IPS-18a (cell line): Measurements from ENCODE around the gene ZIC5.
"Not testable (repeated sequence)": the region's sequence is repeated elsewhere in the genome, so short reads cannot be mapped to it uniquely, and the experiment has no call there.

Experiments used
- H3K27ac ChIP-seq: one replicate; pipeline ENCODE4 v1.5.1; 2013; ENCODE audit warnings: low read length
- H3K27me3 ChIP-seq: one replicate; pipeline ENCODE4 v1.6.1; 2013; ENCODE audit warnings: mild to moderate bottlenecking, low read length; ENCODE audit not compliant: control insufficient read depth, insufficient read depth
- H3K36me3 ChIP-seq: one replicate; pipeline ENCODE4 v1.6.1; 2013; ENCODE audit warnings: low read depth, low read length; ENCODE audit not compliant: control insufficient read depth
- H3K4me1 ChIP-seq: one replicate; pipeline ENCODE4 v1.6.1; 2013; ENCODE audit warnings: low read depth, low read length; ENCODE audit not compliant: control insufficient read depth
- H3K4me3 ChIP-seq: one replicate; pipeline ENCODE4 v1.5.1; 2013; ENCODE audit warnings: low read length
- H3K9ac ChIP-seq: one replicate; pipeline ENCODE4 v1.6.1; 2013; ENCODE audit warnings: mild to moderate bottlenecking, low read length, moderate library complexity
- H3K9me3 ChIP-seq: one replicate; pipeline ENCODE4 v1.6.1; 2013; ENCODE audit warnings: low read depth, low read length; ENCODE audit not compliant: control insufficient read depth

Gene ZIC5

GRCh38 chr13:99951666-99952065, 19.9 kb downstream of the ZIC5 start:
- H3K27me3 ChIP-seq = peaks cover 36% of the 10 kb centered on the region
- H3K36me3 ChIP-seq, H3K4me3 ChIP-seq, H3K9me3 ChIP-seq, H3K9ac ChIP-seq, H3K27ac ChIP-seq: not testable (repeated sequence)
- H3K4me1 ChIP-seq = peaks cover 26% of the 10 kb centered on the region

GRCh38 chr13:99949679-99950413, 21.7 kb downstream of the ZIC5 start:
- Histone ChIP-seq H3K36me3 (no peaks in the 10 kb centered on the region), H3K27ac (no peak overlapping the region), H3K9me3 (no peaks in the 10 kb centered on the region), H3K9ac (no peak overlapping the region), H3K4me3 (no peak overlapping the region), H3K27me3 (peaks cover 18% of the 10 kb centered on the region), H3K4me1 (peaks cover 17% of the 10 kb centered on the region)

- Histone ChIP-seq H3K9ac (no peak overlapping the region), H3K36me3 (no peaks in the 10 kb centered on the region)
These were observed 22.5 kb downstream of the ZIC5 start for GRCh38 chr13:99948907-99949678.

GRCh38 chr13:99948411-99948810, 23.2 kb downstream of the ZIC5 start:
- peaks cover 4% of the 10 kb centered on the region for H3K27me3 ChIP-seq
- H3K36me3 ChIP-seq = no peaks in the 10 kb centered on the region
- peaks cover 12% of the 10 kb centered on the region for H3K4me1 ChIP-seq
- no peak overlapping the region for H3K27ac ChIP-seq
- H3K9me3 ChIP-seq = no peaks in the 10 kb centered on the region
- no peak overlapping the region for H3K4me3 ChIP-seq
- H3K9ac ChIP-seq = no peak overlapping the region

More at GRCh38 chr13:99948907-99949678, 22.5 kb downstream of the ZIC5 start:
- H3K4me1 ChIP-seq = peaks cover 12% of the 10 kb centered on the region
- H3K4me3 ChIP-seq = no peak overlapping the region
- no peak overlapping the region for H3K27ac ChIP-seq
- H3K27me3 ChIP-seq = peaks cover 10% of the 10 kb centered on the region
- H3K9me3 ChIP-seq = no peaks in the 10 kb centered on the region

- no peaks in the 10 kb centered on the region for H3K27me3 ChIP-seq
These were observed 23.9 kb downstream of the ZIC5 start for GRCh38 chr13:99947666-99948065.

GRCh38 chr13:99945515-99945914, 26.1 kb downstream of the ZIC5 start:
- not testable (repeated sequence) for H3K27ac ChIP-seq, H3K9me3 ChIP-seq, H3K4me3 ChIP-seq, H3K27me3 ChIP-seq, H3K9ac ChIP-seq, H3K36me3 ChIP-seq
- peaks cover 12% of the 10 kb centered on the region for H3K4me1 ChIP-seq

More at GRCh38 chr13:99947666-99948065, 23.9 kb downstream of the ZIC5 start:
- Histone ChIP-seq H3K9me3 (no peaks in the 10 kb centered on the region), H3K9ac (no peak overlapping the region), H3K36me3 (no peaks in the 10 kb centered on the region), H3K27ac (no peak overlapping the region), H3K4me1 (peaks cover 12% of the 10 kb centered on the region), H3K4me3 (no peak overlapping the region)

- no peaks in the 10 kb centered on the region for H3K36me3 ChIP-seq
- no peak overlapping the region for H3K27ac ChIP-seq
- no peaks in the 10 kb centered on the region for H3K27me3 ChIP-seq
- H3K4me1 ChIP-seq = peaks cover 5% of the 10 kb centered on the region
- H3K4me3 ChIP-seq = no peak overlapping the region
- H3K9me3 ChIP-seq = no peaks in the 10 kb centered on the region
- H3K9ac ChIP-seq = no peak overlapping the region
These were observed 27.0 kb downstream of the ZIC5 start for GRCh38 chr13:99944606-99945005.

GRCh38 chr13:99944102-99944501, 27.5 kb downstream of the ZIC5 start:
- no peak overlapping the region for H3K27ac ChIP-seq
- no peaks in the 10 kb centered on the region for H3K9me3 ChIP-seq
- H3K4me1 ChIP-seq = no peaks in the 10 kb centered on the region
- H3K27me3 ChIP-seq = no peaks in the 10 kb centered on the region
- no peak overlapping the region for H3K4me3 ChIP-seq
- H3K9ac ChIP-seq = no peak overlapping the region
- no peaks in the 10 kb centered on the region for H3K36me3 ChIP-seq

- no peak overlapping the region for H3K27ac ChIP-seq
- no peak overlapping the region for H3K9ac ChIP-seq
- H3K36me3 ChIP-seq = no peaks in the 10 kb centered on the region
- no peaks in the 10 kb centered on the region for H3K4me1 ChIP-seq
- no peaks in the 10 kb centered on the region for H3K27me3 ChIP-seq
- no peaks in the 10 kb centered on the region for H3K9me3 ChIP-seq
- no peak overlapping the region for H3K4me3 ChIP-seq
These were observed 29.7 kb downstream of the ZIC5 start for GRCh38 chr13:99941911-99942310.

GRCh38 chr13:99941086-99941485, 30.5 kb downstream of the ZIC5 start:
- Histone ChIP-seq H3K9ac (no peak overlapping the region), H3K36me3 (no peaks in the 10 kb centered on the region), H3K4me1 (no peaks in the 10 kb centered on the region), H3K4me3 (no peak overlapping the region), H3K9me3 (no peaks in the 10 kb centered on the region), H3K27me3 (no peaks in the 10 kb centered on the region), H3K27ac (no peak overlapping the region)

GRCh38 chr13:99938635-99939034, 32.9 kb downstream of the ZIC5 start:
- H3K36me3 ChIP-seq = no peaks in the 10 kb centered on the region
- H3K9ac ChIP-seq = no peak overlapping the region
- no peaks in the 10 kb centered on the region for H3K9me3 ChIP-seq
- H3K27ac ChIP-seq = no peak overlapping the region
- no peaks in the 10 kb centered on the region for H3K27me3 ChIP-seq
- H3K4me1 ChIP-seq = no peaks in the 10 kb centered on the region
- H3K4me3 ChIP-seq = no peak overlapping the region

GRCh38 chr13:99935772-99936171, 35.8 kb downstream of the ZIC5 start:
- Histone ChIP-seq H3K27ac (no peak overlapping the region), H3K9me3 (no peaks in the 10 kb centered on the region), H3K36me3 (no peaks in the 10 kb centered on the region), H3K27me3 (no peaks in the 10 kb centered on the region), H3K4me3 (no peak overlapping the region), H3K4me1 (no peaks in the 10 kb centered on the region), H3K9ac (no peak overlapping the region)
